Fibroblast of lung (primary cell): ENCODE measurements around the gene OPRM1.

Source experiments
- EZH2 ChIP-seq: IDR thresholded peaks from 2 replicates; pipeline ENCODE4 v1.5.1; 2012; ENCODE audit warnings: low read length, control low read depth, mild to moderate bottlenecking; ENCODE audit errors: missing control alignments
- TF ChIP-seq, protein P1 (sequence below), 2 donors: IDR thresholded peaks in 1 of 2; conservative IDR thresholded peaks in 1 of 2; 1 replicate in 1 of 2; 2 replicates in 1 of 2; pipeline ENCODE4 v1.5.1; 2011 to 2012; ENCODE audit warnings: low read length in 2 of 2, control low read depth in 1 of 2, inconsistent platforms in 1 of 2, low read depth in 1 of 2, mild to moderate bottlenecking in 1 of 2

GRCh38 chr6:154138793-154139192, 99.8 kb downstream of the OPRM1 start:
- TF ChIP-seq, protein P1, sequence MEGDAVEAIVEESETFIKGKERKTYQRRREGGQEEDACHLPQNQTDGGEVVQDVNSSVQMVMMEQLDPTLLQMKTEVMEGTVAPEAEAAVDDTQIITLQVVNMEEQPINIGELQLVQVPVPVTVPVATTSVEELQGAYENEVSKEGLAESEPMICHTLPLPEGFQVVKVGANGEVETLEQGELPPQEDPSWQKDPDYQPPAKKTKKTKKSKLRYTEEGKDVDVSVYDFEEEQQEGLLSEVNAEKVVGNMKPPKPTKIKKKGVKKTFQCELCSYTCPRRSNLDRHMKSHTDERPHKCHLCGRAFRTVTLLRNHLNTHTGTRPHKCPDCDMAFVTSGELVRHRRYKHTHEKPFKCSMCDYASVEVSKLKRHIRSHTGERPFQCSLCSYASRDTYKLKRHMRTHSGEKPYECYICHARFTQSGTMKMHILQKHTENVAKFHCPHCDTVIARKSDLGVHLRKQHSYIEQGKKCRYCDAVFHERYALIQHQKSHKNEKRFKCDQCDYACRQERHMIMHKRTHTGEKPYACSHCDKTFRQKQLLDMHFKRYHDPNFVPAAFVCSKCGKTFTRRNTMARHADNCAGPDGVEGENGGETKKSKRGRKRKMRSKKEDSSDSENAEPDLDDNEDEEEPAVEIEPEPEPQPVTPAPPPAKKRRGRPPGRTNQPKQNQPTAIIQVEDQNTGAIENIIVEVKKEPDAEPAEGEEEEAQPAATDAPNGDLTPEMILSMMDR (conservative IDR thresholded peaks at IDR 0.05 in 1 of 2, IDR thresholded peaks at IDR 0.05 in 1 of 2; ENCODE audit: low read depth in 1 of 2, low read length in 2 of 2): no peak
- no peak for TF ChIP-seq EZH2
